Ishikawa (cell line): ENCODE measurements around the gene TSN.

Source experiments
- CREB1 ChIP-seq: IDR thresholded peaks from 2 replicates; pipeline ENCODE4 v1.6.1; 2012; ENCODE audit warnings: low read depth
- EGR1 ChIP-seq: IDR thresholded peaks from 2 replicates; pipeline ENCODE4 v1.6.1; 2012
- RAD21 ChIP-seq: IDR thresholded peaks from 2 replicates; pipeline ENCODE4 v1.6.1; 2012; ENCODE audit warnings: low read depth
- TEAD4 ChIP-seq: IDR thresholded peaks from 2 replicates; pipeline ENCODE4 v1.6.1; 2012
- YY1 ChIP-seq: IDR thresholded peaks from 2 replicates; pipeline ENCODE4 v1.6.1; 2012; ENCODE audit warnings: low read depth

- TF ChIP-seq YY1: no peak
- no peak for TF ChIP-seq TEAD4
- TF ChIP-seq CREB1: no peak
- no peak for TF ChIP-seq EGR1
- TF ChIP-seq RAD21: no peak
Observed at GRCh38 chr2:121766624-121767023, 11.2 kb downstream of the TSN start.
